ENCODE measurements around the gene LAMC1.

- TF ChIP-seq EZH2 (IDR thresholded peaks at IDR 0.05; ENCODE audit: insufficient read depth, poor library complexity, severe bottlenecking), result no peak
- no peak for TF ChIP-seq EZH2phosphoT487 (IDR thresholded peaks at IDR 0.05; ENCODE audit: insufficient read depth, low read depth)
Observed at GRCh38 chr1:183063349-183063748, 40.1 kb downstream of the LAMC1 start.
